GM23338 (cell line): ENCODE results near the gene HAPLN2. TPM values are rescaled to one million over a fixed set of nuclear protein-coding genes. Genes with fewer than 3 reads are reported as not detected.

ENCODE experiments used
- ATAC-seq: fragments of 200-7000 bp; cut with Tn5 transposase; 3 replicates; pipeline ENCODE4 v1.9.1; 2020
- DNase-seq: peaks from one replicate; pipeline ENCODE4 v3.0.0-alpha.2; 2015; ENCODE audit warnings: low spot score
- H2AFZ ChIP-seq: fragments of 200-600 bp; sonication (generic); 2 replicates; pipeline ENCODE4 v1.8.0; 2016; ENCODE audit warnings: antibody characterized with exemption, mild to moderate bottlenecking, moderate library complexity
- H3F3A ChIP-seq: fragments of 200-600 bp; sonication (generic); replicated peaks from 2 replicates; pipeline ENCODE4 v1.8.0; 2017; ENCODE audit warnings: antibody characterized with exemption, mixed run types, low read depth
- H3K27ac ChIP-seq: fragments of 200-600 bp; sonication (generic); 2 replicates; pipeline ENCODE4 v1.6.1; 2016; ENCODE audit warnings: low read depth
- H3K27me3 ChIP-seq: fragments of 200-600 bp; sonication (generic); 2 replicates; pipeline ENCODE4 v1.8.0; 2016; ENCODE audit warnings: mild to moderate bottlenecking, mixed run types, moderate library complexity; ENCODE audit not compliant: insufficient read depth
- H3K36me3 ChIP-seq: fragments of 200-600 bp; sonication (generic); 2 replicates; pipeline ENCODE4 v1.8.0; 2016; ENCODE audit warnings: mild to moderate bottlenecking; ENCODE audit not compliant: insufficient read depth
- H3K4me1 ChIP-seq: fragments of 200-600 bp; sonication (generic); 2 replicates; pipeline ENCODE4 v1.8.0; 2016; ENCODE audit warnings: mild to moderate bottlenecking, moderate library complexity; ENCODE audit not compliant: insufficient read depth
- H3K4me2 ChIP-seq: fragments of 200-600 bp; sonication (generic); 2 replicates; pipeline ENCODE4 v1.7.1; 2017; ENCODE audit warnings: mixed run types
- H3K4me3 ChIP-seq: fragments of 200-600 bp; sonication (generic); 2 replicates; pipeline ENCODE4 v1.6.1; 2016; ENCODE audit warnings: mixed run types
- H3K79me2 ChIP-seq: fragments of 200-600 bp; sonication (generic); replicated peaks from 2 replicates; pipeline ENCODE4 v1.8.0; 2017; ENCODE audit warnings: mild to moderate bottlenecking; ENCODE audit not compliant: insufficient read depth
- H3K9me2 ChIP-seq: fragments of 200-600 bp; sonication (generic); 2 replicates; pipeline ENCODE4 v1.8.0; 2017; ENCODE audit not compliant: insufficient read depth
- H4K20me1 ChIP-seq: fragments of 200-600 bp; sonication (generic); replicated peaks from 2 replicates; pipeline ENCODE4 v1.8.0; 2017; ENCODE audit warnings: mild to moderate bottlenecking; ENCODE audit not compliant: insufficient read depth
- H3K27ac Mint-ChIP-seq: 2 replicates; pipeline ENCODE4 v1.8.0; 2020; ENCODE audit warnings: inconsistent platforms, mild to moderate bottlenecking, moderate library complexity, mixed read lengths
- H3K27me3 Mint-ChIP-seq: 3 replicates; pipeline ENCODE4 v1.8.0; 2022; ENCODE audit warnings: low read depth, mild to moderate bottlenecking, moderate library complexity, mixed read lengths, inconsistent platforms; ENCODE audit not compliant: insufficient read depth, poor library complexity
- H3K36me3 Mint-ChIP-seq: 3 replicates; pipeline ENCODE4 v1.8.0; 2021; ENCODE audit warnings: low read depth, mild to moderate bottlenecking, inconsistent platforms, moderate library complexity, mixed read lengths
- H3K4me1 Mint-ChIP-seq: 3 replicates; pipeline ENCODE4 v1.8.0; 2020; ENCODE audit warnings: mild to moderate bottlenecking, inconsistent platforms, mixed read lengths
- H3K4me3 Mint-ChIP-seq: 3 replicates; pipeline ENCODE4 v1.8.0; 2021; ENCODE audit warnings: moderate library complexity, mild to moderate bottlenecking, inconsistent platforms, mixed read lengths
- H3K9me3 Mint-ChIP-seq: 3 replicates; pipeline ENCODE4 v1.8.0; 2020; ENCODE audit warnings: moderate library complexity, mild to moderate bottlenecking, inconsistent platforms, mixed read lengths
- CREB1 ChIP-seq: fragments of 250-450 bp; sonication (Bioruptor Pico); IDR thresholded peaks from 2 replicates; pipeline ENCODE4 v1.5.0; 2020; ENCODE audit warnings: low read depth, mild to moderate bottlenecking, moderate library complexity
- EZH2 ChIP-seq: fragments of 200-600 bp; sonication (generic); IDR thresholded peaks from one replicate; pipeline ENCODE4 v1.8.0; 2017; ENCODE audit warnings: antibody characterized with exemption, mild to moderate bottlenecking, low read depth; ENCODE audit not compliant: unreplicated experiment
- EZH2phosphoT487 ChIP-seq: fragments of 200-600 bp; sonication (generic); IDR thresholded peaks from one replicate; pipeline ENCODE4 v1.8.1; 2018; ENCODE audit warnings: antibody characterized with exemption; ENCODE audit not compliant: unreplicated experiment
- JUNB ChIP-seq: IDR thresholded peaks from one replicate; pipeline ENCODE4 v1.6.1; 2016; ENCODE audit warnings: antibody characterized with exemption; ENCODE audit not compliant: unreplicated experiment
- NANOG ChIP-seq: IDR thresholded peaks from 2 replicates; pipeline ENCODE4 v1.6.1; 2016; ENCODE audit warnings: antibody characterized with exemption, borderline replicate concordance
- POLR2AphosphoS5 ChIP-seq: IDR thresholded peaks from 2 replicates; pipeline ENCODE4 v1.6.1; 2016; ENCODE audit warnings: antibody characterized with exemption, low read depth
- STAT1 ChIP-seq: IDR thresholded peaks from one replicate; pipeline ENCODE4 v1.6.1; 2016; ENCODE audit warnings: antibody characterized with exemption; ENCODE audit not compliant: unreplicated experiment
- ZNF114 ChIP-seq: fragments of 250-450 bp; sonication (Bioruptor Pico); IDR thresholded peaks from 2 replicates; pipeline ENCODE4 v1.5.0; 2020; ENCODE audit warnings: mild to moderate bottlenecking, moderate library complexity
- ZNF331 ChIP-seq: fragments of 250-450 bp; sonication (Bioruptor Pico); IDR thresholded peaks from 2 replicates; pipeline ENCODE4 v1.5.0; 2020; ENCODE audit warnings: low read depth, mild to moderate bottlenecking, moderate library complexity
- polyA plus RNA-seq: library from polyadenylated mRNA; unstranded; fragments of >200 nt; fragmentation: Nextera tagmentation; extraction: Ambion mirVana; gene quantifications from 2 replicates; pipeline ENCODE4 v1.2.1, GENCODE V29; 2016
- total RNA-seq: library from RNA; depleted of rRNA; stranded (reverse); fragments of >200 nt; shearing (Covaris generic); gene quantifications from 2 replicates; pipeline ENCODE4 v1.2.3, GENCODE V29; 2014
- TF ChIP-seq, protein P1 (sequence below), 2 experiments: fragments of 200-600 bp in 1 of 2; sonication (generic) in 1 of 2; conservative IDR thresholded peaks; 2 replicates each; pipeline versions ENCODE4 v1.5.1 to v1.6.1; 2016 to 2017; ENCODE audit warnings: antibody characterized with exemption in 2 of 2, low read depth in 2 of 2, mild to moderate bottlenecking in 2 of 2, moderate library complexity in 1 of 2
- TF ChIP-seq, protein P2 (sequence below): fragments of 250-450 bp; sonication (Bioruptor Pico); IDR thresholded peaks from 2 replicates; pipeline ENCODE4 v1.5.0; 2020; ENCODE audit warnings: mild to moderate bottlenecking, moderate library complexity
- TF ChIP-seq, protein P3 (sequence below): IDR thresholded peaks from one replicate; pipeline ENCODE4 v1.6.1; 2018; ENCODE audit warnings: antibody characterized with exemption; ENCODE audit not compliant: unreplicated experiment
- TF ChIP-seq, protein P4 (sequence below): IDR thresholded peaks from 2 replicates; pipeline ENCODE4 v1.6.1; 2016; ENCODE audit warnings: antibody characterized with exemption

The HAPLN2 gene
- total and polyA plus RNA-seq, 2 experiments from 2014 or later = 0.53 TPM; not detected in 1

DNA sequence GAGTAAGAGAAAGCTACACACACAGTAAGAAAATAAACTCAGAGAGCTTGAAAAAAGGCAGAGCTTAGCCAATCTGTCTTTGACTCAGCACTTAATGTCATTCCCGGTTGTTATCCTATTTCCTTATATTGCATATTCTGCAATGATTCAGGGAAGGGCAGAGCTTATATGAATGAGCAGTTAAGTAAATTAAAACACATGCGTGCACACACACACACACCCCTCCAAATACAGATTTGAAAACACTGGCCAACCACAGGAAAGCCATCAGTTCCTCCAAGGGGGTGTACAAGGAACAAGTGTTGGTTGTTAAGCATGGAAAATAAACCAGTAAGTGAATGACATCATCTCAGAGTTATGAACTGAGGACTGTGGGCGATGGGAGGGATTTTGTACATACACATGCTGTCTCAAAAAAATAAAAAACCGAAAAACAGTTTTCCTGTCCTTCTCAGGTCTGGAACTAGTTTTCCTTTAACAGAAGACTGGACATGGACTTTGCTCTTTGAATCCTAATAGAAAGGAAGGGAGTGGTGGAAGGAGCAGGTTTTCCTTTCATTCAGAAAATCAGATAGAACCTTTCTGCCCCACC, 47.9 kb upstream of the HAPLN2 start:
- no peaks in the 10 kb centered on the region for H3K9me3 Mint-ChIP-seq
- no peak overlapping the region for H3K27ac Mint-ChIP-seq
- peak overlapping the region; percentile 96 for H3K4me3 ChIP-seq
- H3K9me2 ChIP-seq = no peaks in the 10 kb centered on the region
- ATAC-seq = no peak
- no peak overlapping the region for H3K27ac ChIP-seq
- no peaks in the 10 kb centered on the region for H3K27me3 ChIP-seq
- peaks cover 7% of the 10 kb centered on the region for H4K20me1 ChIP-seq
- peak overlapping the region; percentile 99; the same call in 1 of the 2 replicates for H2AFZ ChIP-seq
- H3K4me2 ChIP-seq = peak overlapping the region; percentile 98
- H3K36me3 ChIP-seq = 0 out of 2 replicates have a peak, but pooled peaks cover 7% of the 10 kb centered on the region
- peak overlapping the region; percentile 96 for H3K4me3 Mint-ChIP-seq
- peaks cover 15% of the 10 kb centered on the region for H3K4me1 Mint-ChIP-seq
- 0 out of 2 replicates have a peak, but pooled peaks cover 12% of the 10 kb centered on the region for H3F3A ChIP-seq
- no peak for DNase-seq
- TF ChIP-seq, protein P1, sequence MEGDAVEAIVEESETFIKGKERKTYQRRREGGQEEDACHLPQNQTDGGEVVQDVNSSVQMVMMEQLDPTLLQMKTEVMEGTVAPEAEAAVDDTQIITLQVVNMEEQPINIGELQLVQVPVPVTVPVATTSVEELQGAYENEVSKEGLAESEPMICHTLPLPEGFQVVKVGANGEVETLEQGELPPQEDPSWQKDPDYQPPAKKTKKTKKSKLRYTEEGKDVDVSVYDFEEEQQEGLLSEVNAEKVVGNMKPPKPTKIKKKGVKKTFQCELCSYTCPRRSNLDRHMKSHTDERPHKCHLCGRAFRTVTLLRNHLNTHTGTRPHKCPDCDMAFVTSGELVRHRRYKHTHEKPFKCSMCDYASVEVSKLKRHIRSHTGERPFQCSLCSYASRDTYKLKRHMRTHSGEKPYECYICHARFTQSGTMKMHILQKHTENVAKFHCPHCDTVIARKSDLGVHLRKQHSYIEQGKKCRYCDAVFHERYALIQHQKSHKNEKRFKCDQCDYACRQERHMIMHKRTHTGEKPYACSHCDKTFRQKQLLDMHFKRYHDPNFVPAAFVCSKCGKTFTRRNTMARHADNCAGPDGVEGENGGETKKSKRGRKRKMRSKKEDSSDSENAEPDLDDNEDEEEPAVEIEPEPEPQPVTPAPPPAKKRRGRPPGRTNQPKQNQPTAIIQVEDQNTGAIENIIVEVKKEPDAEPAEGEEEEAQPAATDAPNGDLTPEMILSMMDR (conservative IDR thresholded peaks at IDR 0.05; ENCODE audit: low read depth in 2 of 2) = no peak
- TF ChIP-seq EZH2phosphoT487 (no peak), ZNF114 (CRISPR knock-in tag) (no peak), JUNB (no peak), EZH2 (no peak), ZNF331 (CRISPR knock-in tag) (no peak), POLR2AphosphoS5 (no peak), NANOG (no peak), CREB1 (no peak), STAT1 (no peak)
- TF ChIP-seq, protein P2, sequence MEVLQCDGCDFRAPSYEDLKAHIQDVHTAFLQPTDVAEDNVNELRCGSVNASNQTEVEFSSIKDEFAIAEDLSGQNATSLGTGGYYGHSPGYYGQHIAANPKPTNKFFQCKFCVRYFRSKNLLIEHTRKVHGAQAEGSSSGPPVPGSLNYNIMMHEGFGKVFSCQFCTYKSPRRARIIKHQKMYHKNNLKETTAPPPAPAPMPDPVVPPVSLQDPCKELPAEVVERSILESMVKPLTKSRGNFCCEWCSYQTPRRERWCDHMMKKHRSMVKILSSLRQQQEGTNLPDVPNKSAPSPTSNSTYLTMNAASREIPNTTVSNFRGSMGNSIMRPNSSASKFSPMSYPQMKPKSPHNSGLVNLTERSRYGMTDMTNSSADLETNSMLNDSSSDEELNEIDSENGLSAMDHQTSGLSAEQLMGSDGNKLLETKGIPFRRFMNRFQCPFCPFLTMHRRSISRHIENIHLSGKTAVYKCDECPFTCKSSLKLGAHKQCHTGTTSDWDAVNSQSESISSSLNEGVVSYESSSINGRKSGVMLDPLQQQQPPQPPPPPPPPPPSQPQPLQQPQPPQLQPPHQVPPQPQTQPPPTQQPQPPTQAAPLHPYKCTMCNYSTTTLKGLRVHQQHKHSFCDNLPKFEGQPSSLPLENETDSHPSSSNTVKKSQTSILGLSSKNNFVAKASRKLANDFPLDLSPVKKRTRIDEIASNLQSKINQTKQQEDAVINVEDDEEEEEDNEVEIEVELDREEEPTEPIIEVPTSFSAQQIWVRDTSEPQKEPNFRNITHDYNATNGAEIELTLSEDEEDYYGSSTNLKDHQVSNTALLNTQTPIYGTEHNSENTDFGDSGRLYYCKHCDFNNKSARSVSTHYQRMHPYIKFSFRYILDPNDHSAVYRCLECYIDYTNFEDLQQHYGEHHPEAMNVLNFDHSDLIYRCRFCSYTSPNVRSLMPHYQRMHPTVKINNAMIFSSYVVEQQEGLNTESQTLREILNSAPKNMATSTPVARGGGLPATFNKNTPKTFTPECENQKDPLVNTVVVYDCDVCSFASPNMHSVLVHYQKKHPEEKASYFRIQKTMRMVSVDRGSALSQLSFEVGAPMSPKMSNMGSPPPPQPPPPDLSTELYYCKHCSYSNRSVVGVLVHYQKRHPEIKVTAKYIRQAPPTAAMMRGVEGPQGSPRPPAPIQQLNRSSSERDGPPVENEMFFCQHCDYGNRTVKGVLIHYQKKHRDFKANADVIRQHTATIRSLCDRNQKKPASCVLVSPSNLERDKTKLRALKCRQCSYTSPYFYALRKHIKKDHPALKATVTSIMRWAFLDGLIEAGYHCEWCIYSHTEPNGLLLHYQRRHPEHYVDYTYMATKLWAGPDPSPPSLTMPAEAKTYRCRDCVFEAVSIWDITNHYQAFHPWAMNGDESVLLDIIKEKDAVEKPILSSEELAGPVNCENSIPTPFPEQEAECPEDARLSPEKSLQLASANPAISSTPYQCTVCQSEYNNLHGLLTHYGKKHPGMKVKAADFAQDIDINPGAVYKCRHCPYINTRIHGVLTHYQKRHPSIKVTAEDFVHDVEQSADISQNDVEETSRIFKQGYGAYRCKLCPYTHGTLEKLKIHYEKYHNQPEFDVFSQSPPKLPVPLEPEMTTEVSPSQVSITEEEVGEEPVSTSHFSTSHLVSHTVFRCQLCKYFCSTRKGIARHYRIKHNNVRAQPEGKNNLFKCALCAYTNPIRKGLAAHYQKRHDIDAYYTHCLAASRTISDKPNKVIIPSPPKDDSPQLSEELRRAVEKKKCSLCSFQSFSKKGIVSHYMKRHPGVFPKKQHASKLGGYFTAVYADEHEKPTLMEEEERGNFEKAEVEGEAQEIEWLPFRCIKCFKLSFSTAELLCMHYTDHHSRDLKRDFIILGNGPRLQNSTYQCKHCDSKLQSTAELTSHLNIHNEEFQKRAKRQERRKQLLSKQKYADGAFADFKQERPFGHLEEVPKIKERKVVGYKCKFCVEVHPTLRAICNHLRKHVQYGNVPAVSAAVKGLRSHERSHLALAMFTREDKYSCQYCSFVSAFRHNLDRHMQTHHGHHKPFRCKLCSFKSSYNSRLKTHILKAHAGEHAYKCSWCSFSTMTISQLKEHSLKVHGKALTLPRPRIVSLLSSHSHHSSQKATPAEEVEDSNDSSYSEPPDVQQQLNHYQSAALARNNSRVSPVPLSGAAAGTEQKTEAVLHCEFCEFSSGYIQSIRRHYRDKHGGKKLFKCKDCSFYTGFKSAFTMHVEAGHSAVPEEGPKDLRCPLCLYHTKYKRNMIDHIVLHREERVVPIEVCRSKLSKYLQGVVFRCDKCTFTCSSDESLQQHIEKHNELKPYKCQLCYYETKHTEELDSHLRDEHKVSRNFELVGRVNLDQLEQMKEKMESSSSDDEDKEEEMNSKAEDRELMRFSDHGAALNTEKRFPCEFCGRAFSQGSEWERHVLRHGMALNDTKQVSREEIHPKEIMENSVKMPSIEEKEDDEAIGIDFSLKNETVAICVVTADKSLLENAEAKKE (CRISPR knock-in tag) = no peak
- TF ChIP-seq, protein P3, sequence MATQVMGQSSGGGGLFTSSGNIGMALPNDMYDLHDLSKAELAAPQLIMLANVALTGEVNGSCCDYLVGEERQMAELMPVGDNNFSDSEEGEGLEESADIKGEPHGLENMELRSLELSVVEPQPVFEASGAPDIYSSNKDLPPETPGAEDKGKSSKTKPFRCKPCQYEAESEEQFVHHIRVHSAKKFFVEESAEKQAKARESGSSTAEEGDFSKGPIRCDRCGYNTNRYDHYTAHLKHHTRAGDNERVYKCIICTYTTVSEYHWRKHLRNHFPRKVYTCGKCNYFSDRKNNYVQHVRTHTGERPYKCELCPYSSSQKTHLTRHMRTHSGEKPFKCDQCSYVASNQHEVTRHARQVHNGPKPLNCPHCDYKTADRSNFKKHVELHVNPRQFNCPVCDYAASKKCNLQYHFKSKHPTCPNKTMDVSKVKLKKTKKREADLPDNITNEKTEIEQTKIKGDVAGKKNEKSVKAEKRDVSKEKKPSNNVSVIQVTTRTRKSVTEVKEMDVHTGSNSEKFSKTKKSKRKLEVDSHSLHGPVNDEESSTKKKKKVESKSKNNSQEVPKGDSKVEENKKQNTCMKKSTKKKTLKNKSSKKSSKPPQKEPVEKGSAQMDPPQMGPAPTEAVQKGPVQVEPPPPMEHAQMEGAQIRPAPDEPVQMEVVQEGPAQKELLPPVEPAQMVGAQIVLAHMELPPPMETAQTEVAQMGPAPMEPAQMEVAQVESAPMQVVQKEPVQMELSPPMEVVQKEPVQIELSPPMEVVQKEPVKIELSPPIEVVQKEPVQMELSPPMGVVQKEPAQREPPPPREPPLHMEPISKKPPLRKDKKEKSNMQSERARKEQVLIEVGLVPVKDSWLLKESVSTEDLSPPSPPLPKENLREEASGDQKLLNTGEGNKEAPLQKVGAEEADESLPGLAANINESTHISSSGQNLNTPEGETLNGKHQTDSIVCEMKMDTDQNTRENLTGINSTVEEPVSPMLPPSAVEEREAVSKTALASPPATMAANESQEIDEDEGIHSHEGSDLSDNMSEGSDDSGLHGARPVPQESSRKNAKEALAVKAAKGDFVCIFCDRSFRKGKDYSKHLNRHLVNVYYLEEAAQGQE = no peak
- TF ChIP-seq, protein P4, sequence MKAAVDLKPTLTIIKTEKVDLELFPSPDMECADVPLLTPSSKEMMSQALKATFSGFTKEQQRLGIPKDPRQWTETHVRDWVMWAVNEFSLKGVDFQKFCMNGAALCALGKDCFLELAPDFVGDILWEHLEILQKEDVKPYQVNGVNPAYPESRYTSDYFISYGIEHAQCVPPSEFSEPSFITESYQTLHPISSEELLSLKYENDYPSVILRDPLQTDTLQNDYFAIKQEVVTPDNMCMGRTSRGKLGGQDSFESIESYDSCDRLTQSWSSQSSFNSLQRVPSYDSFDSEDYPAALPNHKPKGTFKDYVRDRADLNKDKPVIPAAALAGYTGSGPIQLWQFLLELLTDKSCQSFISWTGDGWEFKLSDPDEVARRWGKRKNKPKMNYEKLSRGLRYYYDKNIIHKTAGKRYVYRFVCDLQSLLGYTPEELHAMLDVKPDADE = no peak
- peaks cover 5% of the 10 kb centered on the region for H3K27me3 Mint-ChIP-seq
- H3K36me3 Mint-ChIP-seq = peaks cover 14% of the 10 kb centered on the region
- H3K4me1 ChIP-seq = peaks cover 10% of the 10 kb centered on the region
- peaks cover 16% of the 10 kb centered on the region for H3K79me2 ChIP-seq
